GM19193 (cell line): ENCODE results near the gene SLF1.

Experiments used
- POLR2A ChIP-seq: IDR thresholded peaks from 4 replicates; pipeline ENCODE4 v1.6.1; 2011; ENCODE audit not compliant: insufficient read depth, insufficient read length; ENCODE audit errors: extremely low read depth

SLF1 gene

DNA sequence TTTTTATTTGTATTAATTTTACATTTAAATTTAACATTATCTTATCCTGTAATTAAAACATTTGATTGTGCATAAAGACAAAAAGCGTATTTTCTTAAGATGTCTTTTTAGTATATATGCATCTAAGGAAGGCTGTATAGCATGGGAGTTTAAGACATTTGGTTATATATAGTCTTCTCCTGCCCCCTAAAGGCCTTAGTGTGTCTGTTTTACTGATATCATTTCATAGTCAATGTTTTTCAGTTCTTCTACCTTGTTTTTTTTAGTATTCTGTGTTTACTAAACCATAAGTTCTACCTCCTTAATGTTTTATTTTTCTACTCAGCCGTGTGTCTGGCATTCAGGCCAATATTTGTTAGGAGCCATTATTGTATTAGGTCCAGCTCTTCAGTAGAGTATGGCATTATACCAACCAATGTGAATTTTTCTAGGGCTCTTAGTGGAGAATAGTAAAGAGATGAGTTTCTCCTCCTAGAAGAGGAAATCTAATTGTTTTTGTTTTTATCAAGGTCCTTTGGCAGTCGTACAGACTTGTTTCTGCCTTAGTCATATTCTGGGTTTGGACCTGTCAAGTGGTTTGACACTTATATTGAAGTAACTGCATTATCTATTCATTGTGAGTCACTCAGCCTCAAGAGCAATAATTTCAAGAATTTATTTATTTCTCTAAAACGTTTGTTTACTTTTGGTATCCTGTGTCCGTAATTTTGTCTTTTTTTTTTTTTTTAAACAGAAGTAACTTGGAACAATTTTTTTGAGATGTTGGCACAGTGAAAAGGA lies 74.8 kb downstream of the SLF1 start:
- no peak for TF ChIP-seq POLR2A

DNA sequence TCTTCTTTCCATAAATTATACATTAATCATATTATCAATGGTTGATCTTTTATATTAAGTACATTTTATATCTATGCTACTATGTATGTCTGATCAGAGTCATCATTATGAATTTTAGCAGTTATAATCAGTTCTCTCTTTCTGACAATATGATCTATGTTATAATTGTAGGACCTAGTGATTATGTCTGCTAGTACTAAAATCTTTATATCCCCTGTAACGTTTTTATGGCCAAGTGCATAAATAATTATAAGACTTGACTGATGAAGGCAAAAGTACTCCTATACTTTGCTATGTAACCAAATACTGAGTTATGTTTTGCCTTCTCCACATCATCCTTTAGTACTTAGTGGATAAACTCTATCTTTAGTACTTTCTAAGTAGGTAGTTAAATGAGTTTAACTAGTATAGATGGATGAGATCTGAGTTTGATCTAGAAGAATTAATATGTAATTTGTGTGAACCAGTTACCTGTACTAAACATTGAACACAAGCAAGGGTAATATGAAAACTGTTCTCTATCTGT lies 75.4 kb downstream of the SLF1 start:
- TF ChIP-seq POLR2A: no peak

- no peak for TF ChIP-seq POLR2A
Measured at GRCh38 chr5:94694671-94695070, 76.2 kb downstream of the SLF1 start.

DNA sequence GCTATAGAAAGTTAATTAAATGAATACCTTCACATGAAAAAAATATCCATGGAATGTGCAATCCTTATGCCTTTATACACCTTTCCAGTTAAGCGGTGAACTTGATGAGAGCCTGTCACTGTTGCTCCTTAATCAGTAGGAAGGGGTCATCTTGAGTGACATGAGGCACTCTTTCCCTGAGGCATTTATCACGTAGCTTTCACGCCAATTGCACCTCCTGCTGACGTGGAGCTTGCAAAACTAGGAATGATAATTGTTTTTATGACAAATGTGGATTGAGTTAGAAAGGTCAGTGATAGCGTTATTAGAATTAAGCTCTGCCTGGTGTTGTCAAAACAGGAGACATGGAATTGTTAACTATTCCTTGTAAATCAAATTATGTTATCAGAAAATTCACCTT lies 79.7 kb downstream of the SLF1 start:
- no peak for TF ChIP-seq POLR2A

DNA sequence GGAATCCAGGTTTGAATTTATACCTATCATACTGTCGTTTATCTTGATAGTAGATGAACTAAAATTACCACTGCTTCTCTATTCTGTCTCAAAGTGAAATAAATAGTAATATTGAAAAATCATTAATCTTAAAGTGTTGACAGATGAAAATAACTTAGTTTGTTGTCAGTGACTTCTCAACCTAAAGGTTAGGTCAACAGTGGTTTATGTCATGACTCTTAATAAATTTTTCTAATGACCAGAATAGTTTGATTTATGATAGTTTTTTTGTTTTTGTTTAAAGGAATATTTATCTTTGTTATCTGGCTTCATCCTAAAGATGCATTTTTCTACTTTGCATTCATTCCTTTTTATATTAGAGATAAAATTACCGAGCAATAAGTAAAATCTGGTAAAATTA lies 81.1 kb downstream of the SLF1 start:
- no peak for TF ChIP-seq POLR2A

DNA sequence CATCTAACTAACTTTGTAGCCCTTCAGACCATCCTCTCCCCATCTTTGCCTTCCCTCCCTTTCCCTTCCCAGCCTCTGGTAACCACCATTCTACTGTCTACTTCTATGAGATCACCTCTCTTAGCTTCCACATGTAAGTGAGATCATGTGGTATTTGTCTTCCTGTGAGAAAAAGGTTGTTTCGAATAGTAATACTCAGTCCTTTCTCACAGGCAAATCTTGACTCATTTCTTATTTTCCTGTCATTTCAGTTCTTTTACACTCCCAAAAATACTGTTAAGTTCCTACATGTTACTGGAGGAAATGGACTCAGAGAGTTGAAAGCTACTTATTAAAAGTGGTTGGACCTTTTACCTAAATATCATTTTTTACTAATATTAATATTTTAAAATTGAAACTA lies 82.1 kb downstream of the SLF1 start:
- TF ChIP-seq POLR2A: no peak

DNA sequence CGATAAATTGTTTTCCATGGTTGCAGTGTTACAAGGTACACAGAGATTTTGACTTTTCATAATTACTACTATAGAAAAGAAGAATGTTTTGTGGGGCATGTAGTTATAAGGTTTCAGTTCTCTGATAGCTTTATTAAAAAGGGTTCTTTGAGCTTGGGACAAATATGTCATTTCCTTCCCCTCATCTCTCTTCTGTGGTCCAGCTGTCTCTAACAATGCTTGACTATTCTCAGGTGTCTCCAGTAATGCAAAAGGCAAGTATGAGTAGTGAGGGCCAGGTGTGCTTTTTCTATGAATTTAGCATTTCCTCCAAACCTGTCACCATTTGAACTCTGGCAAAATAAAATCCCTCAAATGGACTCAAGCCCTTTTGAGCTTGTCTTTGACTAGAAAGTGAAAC lies 84.3 kb downstream of the SLF1 start:
- no peak for TF ChIP-seq POLR2A

DNA sequence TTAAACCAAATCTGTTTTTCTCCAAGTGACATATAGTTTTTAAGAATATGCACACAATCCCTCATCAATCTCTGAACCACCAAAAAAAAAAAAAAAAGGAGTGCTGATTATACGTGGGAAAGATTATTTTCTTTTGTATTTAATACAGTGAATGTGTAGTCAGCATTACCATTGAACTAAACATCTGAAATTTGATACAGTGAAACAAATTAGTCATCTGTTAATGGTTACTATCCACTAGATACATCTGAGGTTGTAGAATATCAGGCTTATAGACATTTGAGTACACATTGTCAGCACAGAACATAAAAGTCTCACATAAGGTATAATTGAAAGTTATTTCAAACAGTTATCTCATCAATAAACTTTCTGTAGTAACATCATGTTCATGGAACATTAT lies 87.0 kb downstream of the SLF1 start:
- TF ChIP-seq POLR2A: no peak

DNA sequence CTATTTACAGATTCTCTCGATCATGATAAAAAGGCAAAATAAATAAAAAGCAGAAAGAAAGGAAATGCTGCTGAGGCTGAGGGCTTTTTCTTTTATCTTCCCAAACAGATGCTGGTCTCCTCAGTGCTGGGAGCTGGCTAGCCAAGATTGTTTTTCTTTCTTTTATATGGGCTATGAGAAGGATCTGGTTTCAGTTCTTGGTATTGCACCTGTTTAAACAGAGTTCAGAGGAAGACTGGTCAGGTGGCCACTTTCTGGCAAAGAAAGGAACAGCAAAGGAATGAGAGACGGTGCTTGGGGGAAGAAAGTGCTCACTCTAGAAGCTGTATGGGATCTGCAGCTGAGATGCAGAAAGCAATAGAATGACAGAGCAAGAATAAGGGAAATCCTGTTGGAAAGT lies 88.9 kb downstream of the SLF1 start:
- no peak for TF ChIP-seq POLR2A

- TF ChIP-seq POLR2A: no peak
Measured at GRCh38 chr5:94709277-94709676, 90.8 kb downstream of the SLF1 start.

- no peak for TF ChIP-seq POLR2A
Measured at GRCh38 chr5:94711785-94712184, 93.3 kb downstream of the SLF1 start.

- TF ChIP-seq POLR2A: no peak
Measured at GRCh38 chr5:94715768-94716167, 97.3 kb downstream of the SLF1 start.

GRCh38 chr5:94725142-94725541 lies 106.7 kb downstream of the SLF1 start:
- TF ChIP-seq POLR2A: no peak

DNA sequence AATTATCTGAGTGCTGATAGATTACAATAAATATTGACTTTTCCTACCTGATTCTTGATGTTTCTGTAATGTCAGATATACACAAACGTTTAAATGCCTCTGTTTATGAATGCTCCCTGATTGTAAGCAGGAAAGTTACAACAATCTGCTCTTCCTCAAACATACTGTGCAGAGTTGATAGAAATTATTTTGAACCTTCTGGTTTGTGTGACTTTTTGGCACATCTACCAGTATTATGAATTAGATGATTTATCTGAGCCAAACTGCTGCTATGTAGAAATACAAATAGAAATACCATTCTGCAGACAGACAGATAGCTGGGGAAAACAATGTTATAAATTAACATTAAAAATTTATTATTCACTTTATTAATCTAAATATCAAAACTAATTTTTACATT lies 113.0 kb downstream of the SLF1 start:
- TF ChIP-seq POLR2A: no peak

- no peak for TF ChIP-seq POLR2A
Measured at GRCh38 chr5:94736498-94736897, 118.0 kb downstream of the SLF1 start.

DNA sequence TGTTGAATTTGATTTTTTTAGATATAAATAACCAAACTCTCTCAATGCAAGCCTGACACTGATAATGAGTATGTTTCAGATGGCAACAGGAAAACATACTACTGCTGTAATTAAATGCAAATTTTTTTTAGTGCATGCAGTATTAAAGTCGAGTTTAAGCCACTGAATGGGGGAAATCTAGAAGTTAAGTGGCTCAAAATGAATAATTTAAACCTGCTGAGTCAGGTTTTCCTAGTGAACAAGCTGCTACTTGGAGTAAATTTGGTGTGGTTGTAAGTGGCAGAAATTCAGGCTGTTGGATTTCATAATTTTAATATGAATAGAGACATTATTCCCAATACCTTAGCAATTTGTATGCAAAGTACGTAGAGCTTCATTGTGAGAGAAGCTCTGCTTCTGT lies 121.8 kb downstream of the SLF1 start:
- TF ChIP-seq POLR2A: no peak

DNA sequence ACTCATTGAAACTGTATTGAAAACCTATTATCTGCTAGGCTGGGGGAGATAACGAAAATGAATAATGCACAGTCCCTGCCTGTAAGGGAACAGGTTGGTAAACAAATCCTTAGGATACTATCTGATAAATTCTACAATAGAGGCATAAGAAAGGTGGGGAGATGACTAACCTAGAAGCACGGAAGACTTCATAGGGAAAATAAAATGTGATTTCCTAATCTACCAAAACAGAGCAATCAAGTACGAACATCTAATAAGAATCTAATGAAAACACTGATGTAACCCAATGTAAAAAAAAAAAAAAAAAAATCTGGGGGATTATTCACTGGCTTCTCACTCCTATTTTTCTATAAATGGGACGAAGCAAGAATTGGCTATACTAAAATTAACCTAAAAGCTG lies 124.4 kb downstream of the SLF1 start:
- TF ChIP-seq POLR2A: no peak
